ENCODE data around the gene CHCHD6. TPM values are rescaled to one million over a fixed set of nuclear protein-coding genes. Genes with fewer than 3 reads are reported as not detected.

CHCHD6 gene
- total RNA-seq, 2 experiments from 2014 or later: 8.7 to 9.3 TPM

- no peak overlapping the region for H3K27ac ChIP-seq (ENCODE audit: low read depth in 1 of 2, low read length in 2 of 2)
- ChIA-PET POLR2A (no interaction called here), CTCF (no interaction called here)
- intact Hi-C loops (cut with DNase I, micrococcal nuclease): no loop called here
- no peaks in the 10 kb centered on the region for H3K27me3 Mint-ChIP-seq
- TF ChIP-seq CTCF (IDR thresholded peaks at IDR 0.05): no peak
- no peaks in the 10 kb centered on the region for H3K4me1 ChIP-seq (ENCODE audit: insufficient read depth, low read length)
- H3K27me3 ChIP-seq (ENCODE audit: control insufficient read depth in 1 of 2, insufficient read depth in 2 of 2, low read length in 2 of 2): no peaks in the 10 kb centered on the region
- peaks cover 19% of the 10 kb centered on the region for H3K36me3 Mint-ChIP-seq (ENCODE audit: low read depth)
- no peaks in the 10 kb centered on the region for H3K9me3 ChIP-seq (ENCODE audit: control insufficient read depth in 1 of 2, insufficient read depth in 1 of 2, low read length in 2 of 2)
- ATAC-seq (ENCODE audit: poor library complexity) (no peak), DNase-seq (no peak)
- no peak overlapping the region for H3K27ac Mint-ChIP-seq
- no peaks in the 10 kb centered on the region for H3K4me1 Mint-ChIP-seq (ENCODE audit: low read depth)
- no peak overlapping the region for H3K4me3 ChIP-seq (ENCODE audit: low read length)
- H3K9me3 Mint-ChIP-seq: no peaks in the 10 kb centered on the region
- H3K4me3 Mint-ChIP-seq: no peak overlapping the region
- H3K36me3 ChIP-seq (ENCODE audit: insufficient read depth, low read length): no peaks in the 10 kb centered on the region
Observed at GRCh38 chr3:126923423-126923822, 219.4 kb downstream of the CHCHD6 start.

- Mint-ChIP-seq H3K4me1 (ENCODE audit: low read depth) (no peaks in the 10 kb centered on the region), H3K27ac (no peak overlapping the region), H3K4me3 (no peak overlapping the region), H3K9me3 (no peaks in the 10 kb centered on the region), H3K27me3 (no peaks in the 10 kb centered on the region), H3K36me3 (ENCODE audit: low read depth) (peaks cover 16% of the 10 kb centered on the region)
- no peak overlapping the region for H3K4me3 ChIP-seq (ENCODE audit: low read length)
- TF ChIP-seq CTCF (IDR thresholded peaks at IDR 0.05): no peak
- H3K27me3 ChIP-seq (ENCODE audit: control insufficient read depth in 1 of 2, insufficient read depth in 2 of 2, low read length in 2 of 2): no peaks in the 10 kb centered on the region
- H3K4me1 ChIP-seq (ENCODE audit: insufficient read depth, low read length): no peaks in the 10 kb centered on the region
- H3K27ac ChIP-seq (ENCODE audit: low read depth in 1 of 2, low read length in 2 of 2): no peak overlapping the region
- ATAC-seq (ENCODE audit: poor library complexity) (no peak), DNase-seq (no peak)
- POLR2A ChIA-PET: no interaction called here
- intact Hi-C loops (cut with DNase I, micrococcal nuclease): no loop called here
- no peaks in the 10 kb centered on the region for H3K9me3 ChIP-seq (ENCODE audit: control insufficient read depth in 1 of 2, insufficient read depth in 1 of 2, low read length in 2 of 2)
- no peaks in the 10 kb centered on the region for H3K36me3 ChIP-seq (ENCODE audit: insufficient read depth, low read length)
- CTCF ChIA-PET: no interaction called here
Observed at GRCh38 chr3:126923895-126924294, 219.9 kb downstream of the CHCHD6 start.

GRCh38 chr3:126924458-126924857, 220.4 kb downstream of the CHCHD6 start:
- Mint-ChIP-seq H3K4me3 (no peak overlapping the region), H3K27me3 (no peaks in the 10 kb centered on the region), H3K4me1 (ENCODE audit: low read depth) (no peaks in the 10 kb centered on the region), H3K36me3 (ENCODE audit: low read depth) (peaks cover 16% of the 10 kb centered on the region), H3K9me3 (no peaks in the 10 kb centered on the region), H3K27ac (no peak overlapping the region)
- no peak overlapping the region for H3K27ac ChIP-seq (ENCODE audit: low read depth in 1 of 2, low read length in 2 of 2)
- no peaks in the 10 kb centered on the region for H3K4me1 ChIP-seq (ENCODE audit: insufficient read depth, low read length)
- no peaks in the 10 kb centered on the region for H3K27me3 ChIP-seq (ENCODE audit: control insufficient read depth in 1 of 2, insufficient read depth in 2 of 2, low read length in 2 of 2)
- TF ChIP-seq CTCF (IDR thresholded peaks at IDR 0.05): no peak
- ChIA-PET CTCF (no interaction called here), POLR2A (no interaction called here)
- ATAC-seq (ENCODE audit: poor library complexity) (no peak), DNase-seq (no peak)
- no peaks in the 10 kb centered on the region for H3K9me3 ChIP-seq (ENCODE audit: control insufficient read depth in 1 of 2, insufficient read depth in 1 of 2, low read length in 2 of 2)
- intact Hi-C loops (cut with DNase I, micrococcal nuclease): no loop called here
- no peak overlapping the region for H3K4me3 ChIP-seq (ENCODE audit: low read length)
- H3K36me3 ChIP-seq (ENCODE audit: insufficient read depth, low read length): no peaks in the 10 kb centered on the region
